ENCODE data around the gene CCL16. TPM values are rescaled to one million over a fixed set of nuclear protein-coding genes. Genes with fewer than 3 reads are reported as not detected.
A peak's percentile ranks its signal among the peaks of the same experiment; 100 is the strongest.

Gene CCL16
- polyA plus RNA-seq, 2 of the 4 experiments (the other 2 are of a cell fraction), result not detected

DNA sequence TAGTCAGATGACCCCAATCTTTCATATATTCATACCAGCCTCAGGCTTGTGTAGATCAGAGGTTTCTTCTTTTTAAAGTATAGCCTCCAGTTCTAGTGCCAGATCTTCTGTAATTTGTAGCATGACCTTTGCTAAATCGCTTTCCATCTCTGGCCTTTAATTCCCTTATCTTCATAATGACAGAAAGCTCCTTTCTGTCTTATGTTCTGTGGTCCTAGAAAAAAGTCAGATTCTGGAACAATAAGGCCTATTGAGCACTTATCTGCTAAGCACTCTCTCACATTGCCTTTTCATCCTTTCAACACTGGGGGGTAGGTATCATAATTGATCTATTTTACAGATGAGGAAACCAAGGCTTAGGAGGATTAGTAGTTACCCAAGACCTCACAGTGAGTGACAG is 9.2 kb downstream of the CCL16 start:
- Histone ChIP-seq H3K27ac (no peak overlapping the region), H3K4me3 (no peak overlapping the region), H3K4me2 (no peak overlapping the region), H3K9me3 (no peaks in the 10 kb centered on the region), H3K4me1 (peaks cover 9% of the 10 kb centered on the region; the same call in 1 of the 3 replicates)
- whole genome bisulfite sequencing (ENCODE audit: missing lambda C conversion rate), result 78% methylated on average over 1 of the region's 1 CpG
- no peak for DNase-seq (ENCODE audit: low read depth in 1 of 2, low spot score in 1 of 2)
- ChIA-PET CTCF (interaction anchor here (1.5 to 12.1 kb wide), 6 partner anchors 10 to 511 kb away, joined by 3 to 271 read pairs (median 7); partner anchors contain the start of gene CCL16), POLR2A (no interaction called here)
- TF ChIP-seq CHD2 (IDR thresholded peaks at IDR 0.05; ENCODE audit: low read length, partially characterized antibody) (no peak), NPAS2 (CRISPR knock-in tag; IDR thresholded peaks at IDR 0.05; ENCODE audit: borderline replicate concordance) (no peak), EHMT2 (IDR thresholded peaks at IDR 0.05; ENCODE audit: low read depth) (no peak), ZSCAN20 (CRISPR knock-in tag; IDR thresholded peaks at IDR 0.05) (no peak), ZFP36 (IDR thresholded peaks at IDR 0.05; ENCODE audit: borderline replicate concordance, partially characterized antibody) (no peak)
- TF ChIP-seq, protein P1, sequence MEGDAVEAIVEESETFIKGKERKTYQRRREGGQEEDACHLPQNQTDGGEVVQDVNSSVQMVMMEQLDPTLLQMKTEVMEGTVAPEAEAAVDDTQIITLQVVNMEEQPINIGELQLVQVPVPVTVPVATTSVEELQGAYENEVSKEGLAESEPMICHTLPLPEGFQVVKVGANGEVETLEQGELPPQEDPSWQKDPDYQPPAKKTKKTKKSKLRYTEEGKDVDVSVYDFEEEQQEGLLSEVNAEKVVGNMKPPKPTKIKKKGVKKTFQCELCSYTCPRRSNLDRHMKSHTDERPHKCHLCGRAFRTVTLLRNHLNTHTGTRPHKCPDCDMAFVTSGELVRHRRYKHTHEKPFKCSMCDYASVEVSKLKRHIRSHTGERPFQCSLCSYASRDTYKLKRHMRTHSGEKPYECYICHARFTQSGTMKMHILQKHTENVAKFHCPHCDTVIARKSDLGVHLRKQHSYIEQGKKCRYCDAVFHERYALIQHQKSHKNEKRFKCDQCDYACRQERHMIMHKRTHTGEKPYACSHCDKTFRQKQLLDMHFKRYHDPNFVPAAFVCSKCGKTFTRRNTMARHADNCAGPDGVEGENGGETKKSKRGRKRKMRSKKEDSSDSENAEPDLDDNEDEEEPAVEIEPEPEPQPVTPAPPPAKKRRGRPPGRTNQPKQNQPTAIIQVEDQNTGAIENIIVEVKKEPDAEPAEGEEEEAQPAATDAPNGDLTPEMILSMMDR (IDR thresholded peaks at IDR 0.05), result no peak
- TF ChIP-seq, protein P2, sequence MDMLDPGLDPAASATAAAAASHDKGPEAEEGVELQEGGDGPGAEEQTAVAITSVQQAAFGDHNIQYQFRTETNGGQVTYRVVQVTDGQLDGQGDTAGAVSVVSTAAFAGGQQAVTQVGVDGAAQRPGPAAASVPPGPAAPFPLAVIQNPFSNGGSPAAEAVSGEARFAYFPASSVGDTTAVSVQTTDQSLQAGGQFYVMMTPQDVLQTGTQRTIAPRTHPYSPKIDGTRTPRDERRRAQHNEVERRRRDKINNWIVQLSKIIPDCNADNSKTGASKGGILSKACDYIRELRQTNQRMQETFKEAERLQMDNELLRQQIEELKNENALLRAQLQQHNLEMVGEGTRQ (IDR thresholded peaks at IDR 0.05), result no peak
- ATAC-seq, result no peak
- FAIRE-seq, result no peak

DNA sequence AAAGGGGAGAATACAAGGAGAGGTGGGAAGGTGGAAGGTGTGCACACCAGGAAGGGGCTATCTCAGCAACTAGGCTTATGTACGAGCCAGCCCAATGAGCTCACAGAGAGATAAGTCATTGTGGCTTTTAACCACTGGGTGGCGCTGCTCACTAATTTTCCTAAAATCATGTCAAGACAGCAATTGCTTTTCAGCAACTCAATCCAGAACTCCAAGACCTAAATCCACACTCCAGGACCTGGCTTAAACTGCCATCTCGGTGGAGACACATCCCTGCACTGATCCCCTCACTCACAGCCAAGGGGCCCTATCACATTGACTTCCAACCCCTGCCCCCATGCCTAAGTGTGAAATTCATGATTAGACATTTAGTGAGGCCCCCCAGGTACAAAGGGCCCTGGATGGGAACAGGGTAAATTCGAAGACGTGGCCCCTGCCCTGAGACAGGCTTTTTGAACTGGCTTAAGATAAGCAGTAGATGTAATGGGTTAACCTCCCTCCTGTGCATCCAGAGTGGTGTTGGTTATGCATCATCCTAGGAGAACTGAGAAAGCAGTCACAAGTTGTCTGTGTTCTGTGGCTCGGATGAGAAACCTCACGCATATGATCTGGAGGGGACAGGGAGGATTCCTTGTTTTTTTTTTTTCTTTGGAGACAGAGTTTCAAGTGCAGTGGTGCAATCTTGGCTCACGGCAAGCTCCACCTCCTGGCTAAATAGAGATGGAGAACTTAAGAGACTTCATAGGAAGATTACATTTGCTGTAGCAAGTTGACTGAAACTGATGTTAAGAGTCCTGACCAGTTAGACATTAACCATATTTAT is 11.5 kb downstream of the CCL16 start:
- WGBS (ENCODE audit: missing lambda C conversion rate), result 36% methylated on average over 8 of the region's 8 CpGs
- FAIRE-seq (no peak), DNase-seq (ENCODE audit: low read depth in 1 of 2, low spot score in 1 of 2) (peak; percentile 69 to 84), ATAC-seq (peak; percentile 83 to 93)
- Histone ChIP-seq H3K4me2 (no peak overlapping the region), H3K9me3 (no peaks in the 10 kb centered on the region), H3K27ac (no peak overlapping the region), H3K4me1 (peaks cover 9% of the 10 kb centered on the region; the same call in 1 of the 3 replicates), H3K4me3 (no peak overlapping the region)
- ChIA-PET POLR2A (interaction anchor here (0.6 to 1.0 kb wide), 3 partner anchors 177 to 516 kb away, joined by 3 to 6 read pairs (median 6); partner anchors contain the start of gene ZNHIT3), CTCF (interaction anchor here (0.6 to 12.1 kb wide), 68 partner anchors 10 to 1253 kb away, joined by 3 to 271 read pairs (median 4); partner anchors contain the start of genes CCL14, CCL16, MYO19 and PIGW)
- TF ChIP-seq FOSL2 (IDR thresholded peaks at IDR 0.05) (no peak), FOSL2 (CRISPR knock-in tag; IDR thresholded peaks at IDR 0.05) (no peak), RAD21 (conservative IDR thresholded peaks at IDR 0.05 in 1 of 2, IDR thresholded peaks at IDR 0.05 in 1 of 2) (peak; percentile 96), SMC3 (IDR thresholded peaks at IDR 0.05) (peak; percentile 82)
- TF ChIP-seq, protein P1 (IDR thresholded peaks at IDR 0.05), result peak; percentile 93

DNA sequence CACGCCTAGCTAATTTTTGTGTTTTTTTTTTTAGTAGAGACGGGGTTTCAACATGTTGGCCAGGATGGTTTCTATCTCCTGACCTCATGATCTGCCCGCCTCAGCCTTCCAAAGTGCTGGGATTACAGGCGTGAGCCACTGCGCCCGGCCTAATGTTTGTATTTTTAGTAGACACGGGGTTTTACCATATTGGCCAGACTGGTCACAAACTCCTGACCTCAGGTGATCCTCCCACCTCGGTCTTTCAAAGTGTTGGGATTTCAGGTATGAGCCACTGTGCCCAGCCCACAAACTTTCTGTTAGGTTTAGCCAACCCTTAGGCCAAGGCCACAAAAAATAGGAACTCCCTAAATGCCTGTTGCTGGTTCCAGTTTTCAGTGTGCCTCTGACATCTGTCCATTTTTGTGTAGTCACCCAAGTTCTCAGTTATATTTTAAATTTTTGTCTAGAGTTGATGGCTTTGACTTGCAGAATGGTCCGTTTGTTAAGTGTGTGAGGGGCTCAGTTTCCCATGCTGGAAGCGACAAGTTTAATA is 12.7 kb downstream of the CCL16 start:
- CTCF ChIA-PET, result interaction anchor here (0.6 to 12.1 kb wide), 34 partner anchors 9 to 1079 kb away, joined by 3 to 271 read pairs (median 4); partner anchors contain the start of genes CCL14, CCL16 and ZNHIT3
- FAIRE-seq, result no peak
- 54% methylated on average over 10 of the region's 10 CpGs for WGBS (ENCODE audit: missing lambda C conversion rate)
- peaks cover 4% of the 10 kb centered on the region; the same call in 1 of the 3 replicates for H3K4me1 ChIP-seq
- no peak overlapping the region for H3K4me3 ChIP-seq
- POLR2A ChIA-PET, result no interaction called here
- ATAC-seq, result no peak
- H3K9me3 ChIP-seq, result no peaks in the 10 kb centered on the region
- no peak for TF ChIP-seq CEBPB (IDR thresholded peaks at IDR 0.05)
- TF ChIP-seq EHF (CRISPR knock-in tag; IDR thresholded peaks at IDR 0.05), result no peak
- TF ChIP-seq, protein P3, sequence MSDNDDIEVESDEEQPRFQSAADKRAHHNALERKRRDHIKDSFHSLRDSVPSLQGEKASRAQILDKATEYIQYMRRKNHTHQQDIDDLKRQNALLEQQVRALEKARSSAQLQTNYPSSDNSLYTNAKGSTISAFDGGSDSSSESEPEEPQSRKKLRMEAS (IDR thresholded peaks at IDR 0.05), result no peak
- TF ChIP-seq HOXB5 (CRISPR knock-in tag; IDR thresholded peaks at IDR 0.05), result no peak
- TF ChIP-seq HEYL (CRISPR knock-in tag; IDR thresholded peaks at IDR 0.05), result no peak
- TF ChIP-seq ZSCAN20 (CRISPR knock-in tag; IDR thresholded peaks at IDR 0.05), result no peak
- no peak for TF ChIP-seq EHMT2 (IDR thresholded peaks at IDR 0.05; ENCODE audit: low read depth)
- no peak for TF ChIP-seq JUN (IDR thresholded peaks at IDR 0.05)
- no peak for TF ChIP-seq ZFP36 (IDR thresholded peaks at IDR 0.05; ENCODE audit: borderline replicate concordance, partially characterized antibody)
- no peak overlapping the region for H3K27ac ChIP-seq
- H3K4me2 ChIP-seq, result no peak overlapping the region
- DNase-seq (ENCODE audit: low read depth in 1 of 2, low spot score in 1 of 2), result no peak

All from A549 (cell line).